HL-60 (cell line): ENCODE measurements around the gene USB1.

Source experiments
- DNase-seq, 2 experiments: peaks; one replicate each; pipeline ENCODE4 v3.0.0-alpha.2; 2010 to 2020; ENCODE audit warnings: low read depth in 1 of 2, low spot score in 1 of 2
- H3K27ac ChIP-seq: fragments of 250-450 bp; sonication (Bioruptor Pico); replicated peaks from 2 replicates; pipeline ENCODE4 v1.5.1; 2020; ENCODE audit warnings: mild to moderate bottlenecking, moderate library complexity
- H3K27me3 ChIP-seq: fragments of 250-450 bp; sonication (Bioruptor Pico); 2 replicates; pipeline ENCODE4 v1.5.1; 2021; ENCODE audit warnings: mild to moderate bottlenecking, moderate library complexity; ENCODE audit not compliant: insufficient read depth, poor library complexity, severe bottlenecking
- H3K4me3 ChIP-seq: replicated peaks from 2 replicates; pipeline ENCODE4 v1.5.1; 2011; ENCODE audit warnings: mild to moderate bottlenecking, control low read depth, low read length; ENCODE audit not compliant: insufficient read depth
- CTCF ChIP-seq: IDR thresholded peaks from one replicate; pipeline ENCODE4 v1.5.1; 2011; ENCODE audit warnings: low read length, control low read depth, inconsistent platforms; ENCODE audit not compliant: insufficient read depth
- GABPA ChIP-seq: IDR thresholded peaks from 2 replicates; pipeline ENCODE4 v1.6.1; 2012; ENCODE audit warnings: low read depth
- POLR2AphosphoS5 ChIP-seq: IDR thresholded peaks from 2 replicates; pipeline ENCODE4 v1.6.1; 2012; ENCODE audit warnings: low read depth
- REST ChIP-seq: IDR thresholded peaks from 2 replicates; pipeline ENCODE4 v1.6.1; 2012; ENCODE audit warnings: low read depth; ENCODE audit not compliant: insufficient replicate concordance
- SPI1 ChIP-seq: IDR thresholded peaks from 2 replicates; pipeline ENCODE4 v1.6.1; 2012; ENCODE audit warnings: low read depth, mild to moderate bottlenecking, borderline replicate concordance

USB1 gene

GRCh38 chr16:57966986-57967385, 34.2 kb upstream of the USB1 start:
- no peak for TF ChIP-seq REST
- no peak for TF ChIP-seq CTCF
- no peak for TF ChIP-seq SPI1
- no peak for TF ChIP-seq POLR2AphosphoS5
- TF ChIP-seq GABPA = no peak
- Histone ChIP-seq H3K4me3 (no peak overlapping the region), H3K27me3 (no peaks in the 10 kb centered on the region), H3K27ac (no peak overlapping the region)
- no peak for DNase-seq

- Histone ChIP-seq H3K27me3 (no peaks in the 10 kb centered on the region), H3K4me3 (no peak overlapping the region), H3K27ac (no peak overlapping the region)
- no peak for DNase-seq
- no peak for TF ChIP-seq POLR2AphosphoS5
- no peak for TF ChIP-seq CTCF
- no peak for TF ChIP-seq SPI1
- TF ChIP-seq GABPA = no peak
- no peak for TF ChIP-seq REST
These were observed 33.3 kb upstream of the USB1 start for GRCh38 chr16:57967916-57968315.

- Histone ChIP-seq H3K27ac (no peak overlapping the region), H3K27me3 (no peaks in the 10 kb centered on the region), H3K4me3 (no peak overlapping the region)
- TF ChIP-seq GABPA (no peak), POLR2AphosphoS5 (no peak), SPI1 (no peak)
- no peak for DNase-seq
These were observed 31.6 kb upstream of the USB1 start for GRCh38 chr16:57969451-57970123.

- TF ChIP-seq SPI1 = no peak
- TF ChIP-seq GABPA = no peak
- no peak for TF ChIP-seq REST
- no peak for TF ChIP-seq POLR2AphosphoS5
- TF ChIP-seq CTCF = no peak
- Histone ChIP-seq H3K27me3 (no peaks in the 10 kb centered on the region), H3K4me3 (no peak overlapping the region), H3K27ac (no peak overlapping the region)
- no peak for DNase-seq
These were observed 30.9 kb upstream of the USB1 start for GRCh38 chr16:57970319-57970718.
